Embryonic facial prominence (tissue), 1 donor: ENCODE results near the gene CTXND1.

Experiments
- DNase-seq: peaks from one replicate; pipeline ENCODE4 v3.0.0-alpha.2; 2016; ENCODE audit errors: extremely low spot score

CTXND1 gene

DNA sequence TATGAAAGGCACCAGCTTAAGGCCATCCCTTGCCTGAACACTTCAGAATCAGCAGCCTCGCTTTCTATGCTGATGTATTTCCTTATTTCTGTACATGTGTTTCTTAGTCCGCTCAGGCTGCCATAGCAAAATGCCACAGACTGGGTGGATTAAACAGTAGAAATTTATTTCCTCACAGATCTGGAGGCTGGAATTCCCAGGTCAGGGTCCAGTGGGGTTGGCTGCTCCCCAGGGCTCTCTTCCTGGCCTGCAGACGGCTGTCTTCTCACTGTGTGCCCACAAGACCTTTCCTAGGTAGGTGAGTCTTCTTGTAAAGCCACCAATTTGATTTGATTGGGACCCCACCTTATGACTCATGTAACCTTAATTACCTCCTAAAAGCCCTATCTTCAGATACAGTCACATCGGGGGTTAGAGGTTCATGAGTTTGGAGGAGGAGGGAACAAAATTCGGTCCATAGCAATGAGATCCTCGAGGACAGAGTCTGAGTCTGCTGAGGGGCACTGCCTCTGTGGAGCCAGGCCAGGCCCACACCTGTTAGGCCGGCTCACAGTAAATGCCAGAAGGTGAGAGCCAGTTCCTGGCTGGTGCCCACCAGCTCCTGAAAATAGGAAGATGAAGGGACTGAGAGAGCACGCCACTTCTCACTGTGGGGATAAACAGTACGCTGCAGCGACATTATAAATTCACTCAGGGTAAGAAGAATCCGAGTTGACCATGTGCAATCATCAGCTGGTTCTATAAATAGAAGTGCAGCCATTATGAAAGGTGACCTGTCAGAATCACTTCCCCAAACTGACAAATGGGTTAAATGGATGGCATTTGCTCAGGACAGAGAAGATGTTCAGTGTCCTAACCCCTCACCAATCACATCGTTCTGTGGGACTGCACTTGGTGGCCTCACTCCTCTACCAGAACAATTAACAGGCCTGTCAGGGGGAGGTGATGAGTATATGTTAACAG, 41.1 kb downstream of the CTXND1 start:
- DNase-seq = no peak

DNA sequence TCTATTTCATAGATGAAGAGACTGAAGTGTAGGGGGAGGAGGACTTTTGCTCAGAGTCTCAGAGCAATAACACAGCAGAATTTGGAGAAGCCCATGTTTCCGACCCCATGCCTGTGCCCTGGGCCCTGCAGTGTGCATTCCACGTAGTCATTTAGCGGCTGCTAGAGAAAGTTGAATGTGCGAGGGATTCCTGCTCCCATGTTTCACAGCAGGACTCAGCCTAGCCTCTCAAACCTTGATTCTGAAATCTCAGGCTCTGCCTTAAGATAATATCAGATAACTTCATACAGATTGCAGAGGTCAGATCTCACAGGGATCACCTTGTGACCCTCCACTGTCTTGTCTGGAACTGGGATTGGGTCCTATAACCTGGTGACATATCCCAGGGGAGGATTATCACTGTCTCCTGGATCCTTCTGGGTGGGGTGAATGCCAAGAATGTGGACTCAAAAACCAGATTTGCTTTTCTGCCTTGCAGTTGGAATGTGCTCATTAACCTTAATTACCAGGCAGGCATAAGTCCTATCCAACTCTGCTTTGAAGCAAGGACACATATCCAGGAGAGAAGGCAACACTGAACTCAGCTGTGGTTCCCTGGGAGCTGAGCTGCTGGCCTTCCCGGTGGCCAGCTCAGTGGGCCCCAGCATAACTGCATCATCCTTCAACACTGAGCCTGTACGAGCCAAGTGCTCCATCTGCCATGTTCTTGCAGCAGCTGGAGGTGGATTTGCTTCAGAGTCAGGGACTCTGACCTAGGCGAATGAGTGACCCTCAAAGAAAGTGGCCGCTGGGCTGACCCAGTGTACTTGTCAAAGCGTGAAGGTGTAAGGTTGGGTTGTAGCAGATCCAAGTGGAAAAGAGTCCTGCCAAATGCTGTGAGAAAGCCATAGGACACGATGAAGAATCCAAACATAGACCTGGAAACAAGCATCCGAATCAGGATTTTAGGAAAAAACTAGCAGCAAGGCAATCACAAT, 43.0 kb downstream of the CTXND1 start:
- no peak for DNase-seq

DNA sequence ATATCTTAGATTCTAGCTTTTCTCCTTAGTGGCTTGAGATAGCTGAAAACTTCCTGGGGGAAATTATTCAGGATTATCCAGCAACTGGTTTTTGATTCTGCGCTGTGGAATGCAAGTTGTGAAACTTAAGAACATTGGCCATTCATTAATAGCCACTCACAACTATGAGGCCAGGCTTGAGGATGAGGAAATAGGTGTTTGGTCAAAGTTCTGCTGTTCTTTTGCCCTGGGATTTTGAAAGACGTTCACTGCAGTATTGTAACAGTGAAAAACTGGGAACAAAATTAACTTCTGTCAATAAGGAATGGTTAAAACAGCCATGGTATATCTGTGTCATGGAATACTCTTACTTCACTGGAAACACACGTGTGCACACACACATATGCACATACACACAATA, 44.1 kb downstream of the CTXND1 start:
- no peak for DNase-seq

DNA sequence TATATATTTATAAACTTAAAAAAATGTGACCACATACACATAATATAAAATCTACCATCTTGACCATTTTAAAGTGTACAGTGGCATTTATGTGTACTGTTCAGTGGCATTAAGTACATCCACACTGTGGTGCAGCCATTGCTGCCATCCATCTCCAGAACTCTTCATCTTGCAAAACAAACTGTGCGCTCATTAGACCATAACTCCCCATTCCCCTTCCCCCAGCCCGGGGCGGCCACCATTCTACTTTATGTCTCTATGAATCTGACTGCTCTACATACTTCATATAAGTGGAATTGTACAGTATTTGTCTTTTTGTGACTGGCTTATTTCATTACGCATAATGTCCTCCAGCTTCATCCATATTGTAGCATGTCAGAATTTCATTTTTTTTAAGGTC, 47.8 kb downstream of the CTXND1 start:
- no peak for DNase-seq

DNA sequence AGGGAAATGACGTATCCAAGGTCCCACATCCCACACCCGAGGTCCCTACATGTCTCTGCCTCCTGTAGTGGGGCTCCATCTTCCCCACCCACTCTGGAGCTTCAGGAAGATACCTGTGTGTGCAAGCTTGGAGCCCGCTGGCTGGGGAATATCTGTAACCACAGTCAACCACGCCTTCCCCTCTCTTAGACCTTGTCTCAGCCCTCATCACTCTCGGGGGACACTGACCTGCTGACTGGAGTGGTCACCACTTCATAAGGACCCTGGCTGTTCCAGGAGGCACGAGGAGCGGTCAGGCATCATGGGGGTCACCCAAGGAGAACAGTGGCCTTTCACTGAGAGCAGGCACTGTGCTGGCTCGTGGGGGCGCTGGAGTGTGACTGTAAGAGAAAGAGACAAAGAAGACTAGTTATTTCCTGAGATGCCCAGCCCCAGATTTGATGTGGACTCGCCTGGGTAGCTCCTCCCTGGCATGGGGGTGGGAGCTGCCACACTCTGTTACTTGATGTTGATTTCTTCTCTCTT, 48.6 kb downstream of the CTXND1 start:
- no peak for DNase-seq

DNA sequence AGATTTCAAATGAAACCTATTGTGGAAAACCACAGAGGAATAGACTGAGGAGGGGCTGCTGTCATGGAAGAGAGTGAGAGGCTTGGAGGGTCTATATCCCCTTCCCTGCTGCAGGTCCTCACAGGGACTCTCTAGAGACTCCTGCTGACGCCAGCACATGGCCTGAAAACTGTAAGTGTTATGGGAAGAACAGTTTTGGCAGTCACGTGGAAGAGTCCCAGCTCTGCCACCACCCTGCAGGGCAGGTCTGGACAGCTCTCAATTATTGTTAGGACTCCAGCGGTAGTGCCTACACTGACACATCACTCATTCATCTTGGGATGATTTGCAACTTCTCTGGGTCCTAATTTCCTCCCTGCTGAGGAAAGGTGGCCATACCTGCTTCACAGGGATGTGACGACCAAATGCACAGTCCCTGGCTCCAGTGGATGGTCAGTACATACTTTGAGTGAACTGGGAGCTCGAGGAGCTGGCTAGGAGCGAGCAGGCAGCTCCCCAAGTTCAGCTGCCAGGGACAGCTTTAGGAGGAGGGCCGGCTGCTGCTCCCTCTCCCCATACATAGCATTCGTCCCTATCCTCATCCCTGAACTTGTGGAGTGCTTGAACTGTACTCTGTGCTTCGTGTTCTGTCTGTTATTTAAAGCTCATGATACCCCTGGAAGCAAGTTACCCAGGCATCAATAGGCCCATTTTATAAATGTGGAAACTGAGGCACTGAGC, 49.2 kb downstream of the CTXND1 start:
- DNase-seq = no peak

DNA sequence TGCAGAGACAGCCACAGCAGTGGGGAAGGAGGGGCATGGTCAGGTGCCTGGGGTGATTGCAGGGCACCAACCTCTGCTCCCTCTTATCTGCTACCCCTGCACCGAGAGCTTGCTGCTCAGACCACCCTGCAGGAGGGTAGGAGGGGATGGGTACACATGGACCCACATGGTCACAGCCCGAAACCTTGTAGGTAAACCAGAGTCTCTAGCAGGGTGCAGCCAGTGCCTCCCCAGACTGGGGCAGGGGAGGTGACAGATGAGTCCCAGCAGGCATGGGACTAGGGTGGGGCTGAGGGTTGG, 50.0 kb downstream of the CTXND1 start:
- DNase-seq = no peak

DNA sequence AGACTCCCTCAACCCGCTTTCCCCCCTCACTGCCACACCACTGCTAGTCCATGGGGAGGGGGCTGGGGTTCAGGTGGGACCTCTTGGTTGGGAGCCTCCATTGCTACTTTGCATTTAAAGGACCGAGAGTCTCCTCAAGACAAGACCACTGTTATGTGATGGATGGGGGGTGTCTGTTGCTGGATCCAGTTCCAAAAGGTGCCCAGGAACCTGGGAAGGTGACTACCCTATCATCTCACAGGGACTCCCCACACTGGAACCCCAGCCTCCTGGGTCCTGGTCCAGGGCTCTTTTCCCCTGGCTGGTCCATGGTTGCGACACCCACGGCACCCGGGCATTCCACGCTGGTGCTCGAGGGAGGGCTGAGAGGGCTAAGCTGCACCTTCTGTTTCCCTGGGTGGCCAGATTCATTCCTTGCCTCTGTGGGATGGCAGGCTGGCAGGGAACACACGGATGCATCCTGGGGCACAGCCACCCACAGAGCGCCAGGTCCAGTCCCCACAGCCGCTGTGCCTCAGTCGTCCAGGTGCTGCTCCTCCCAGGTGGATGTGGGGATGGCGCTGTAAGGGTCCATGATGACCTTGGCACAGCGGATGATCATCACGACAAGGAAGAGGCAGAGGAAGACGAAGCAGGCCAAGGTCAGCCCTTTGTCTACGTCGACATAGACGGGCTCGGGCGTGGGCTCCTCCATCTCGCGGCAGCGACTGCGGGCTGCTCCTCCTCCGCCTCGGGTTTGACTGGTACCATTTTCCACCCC, 50.6 kb downstream of the CTXND1 start:
- DNase-seq = no peak

DNA sequence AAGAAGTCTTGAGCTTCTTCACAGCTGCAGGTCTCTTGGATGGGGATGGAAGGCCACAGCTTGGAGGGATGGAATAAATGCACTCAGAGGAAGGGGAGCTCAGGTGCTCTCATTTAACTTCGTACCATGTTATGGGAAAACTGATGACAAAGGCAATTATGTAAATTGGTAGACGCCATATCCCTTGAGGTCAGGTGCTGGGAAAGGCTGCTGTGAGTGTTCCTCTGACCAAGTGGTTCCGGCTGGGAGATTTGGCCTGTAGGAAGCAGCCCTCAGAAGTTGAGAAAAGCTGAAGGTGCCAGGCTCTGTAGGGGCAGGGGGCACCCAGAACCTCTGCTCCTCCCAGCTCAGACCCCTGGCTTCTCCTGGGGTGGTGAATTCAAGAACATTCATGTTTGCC, 52.1 kb downstream of the CTXND1 start:
- DNase-seq = no peak

DNA sequence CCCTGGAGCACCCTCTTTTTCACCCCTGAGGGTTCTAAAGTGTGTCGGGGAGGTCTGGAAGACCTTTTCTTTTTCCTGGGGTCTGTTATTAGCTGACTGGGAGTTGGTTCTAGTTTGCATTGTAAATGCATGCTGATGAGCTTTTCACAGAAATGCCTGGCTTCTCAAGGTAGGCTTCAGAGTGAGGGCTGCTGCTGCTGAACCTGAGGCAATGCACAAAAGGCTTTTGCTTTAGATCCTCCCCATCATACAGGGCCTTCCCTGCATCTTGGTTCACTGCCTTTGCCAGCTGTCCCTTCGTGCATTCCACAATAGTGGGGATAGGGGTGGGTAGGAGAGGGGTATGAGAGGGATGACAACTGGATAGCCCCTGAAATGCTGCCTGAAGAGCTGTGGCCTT, 52.6 kb downstream of the CTXND1 start:
- no peak for DNase-seq

DNA sequence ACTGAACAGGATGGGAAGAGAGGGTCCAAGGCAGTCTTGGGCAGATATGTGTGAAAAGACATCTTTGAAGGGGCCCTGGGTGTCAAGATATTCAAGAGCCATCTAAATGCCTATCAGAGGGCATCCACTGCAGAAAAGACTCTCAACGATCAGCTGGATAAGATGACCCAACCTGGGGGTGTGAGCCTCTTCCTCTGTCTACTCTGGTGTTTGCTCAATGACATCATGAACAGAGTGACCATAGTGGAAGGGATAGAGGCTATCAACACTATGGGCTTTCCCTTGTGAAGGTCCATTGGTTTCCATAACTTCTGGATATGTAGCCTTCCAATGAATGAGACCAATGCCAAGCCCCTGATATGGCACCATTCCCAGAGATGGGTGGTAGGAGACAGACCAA, 57.1 kb downstream of the CTXND1 start:
- DNase-seq = no peak

DNA sequence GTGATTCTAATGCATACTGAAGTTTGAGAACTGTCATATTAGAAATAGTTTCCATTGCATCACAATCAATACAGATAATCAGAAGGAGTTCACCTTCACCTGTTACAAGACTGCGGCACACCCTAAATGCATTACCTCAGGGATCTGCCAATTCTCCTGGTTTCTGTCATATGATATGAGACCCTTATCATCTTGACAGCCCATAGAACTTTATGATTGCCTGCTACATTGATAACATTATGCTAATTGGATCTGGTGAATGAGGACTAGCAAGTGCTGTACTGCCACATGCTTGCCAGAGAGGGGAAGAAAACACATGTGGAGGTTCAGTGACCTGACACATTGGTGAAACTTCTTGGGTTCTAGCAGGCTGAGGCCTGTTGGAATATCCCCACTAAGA, 57.8 kb downstream of the CTXND1 start:
- no peak for DNase-seq

DNA sequence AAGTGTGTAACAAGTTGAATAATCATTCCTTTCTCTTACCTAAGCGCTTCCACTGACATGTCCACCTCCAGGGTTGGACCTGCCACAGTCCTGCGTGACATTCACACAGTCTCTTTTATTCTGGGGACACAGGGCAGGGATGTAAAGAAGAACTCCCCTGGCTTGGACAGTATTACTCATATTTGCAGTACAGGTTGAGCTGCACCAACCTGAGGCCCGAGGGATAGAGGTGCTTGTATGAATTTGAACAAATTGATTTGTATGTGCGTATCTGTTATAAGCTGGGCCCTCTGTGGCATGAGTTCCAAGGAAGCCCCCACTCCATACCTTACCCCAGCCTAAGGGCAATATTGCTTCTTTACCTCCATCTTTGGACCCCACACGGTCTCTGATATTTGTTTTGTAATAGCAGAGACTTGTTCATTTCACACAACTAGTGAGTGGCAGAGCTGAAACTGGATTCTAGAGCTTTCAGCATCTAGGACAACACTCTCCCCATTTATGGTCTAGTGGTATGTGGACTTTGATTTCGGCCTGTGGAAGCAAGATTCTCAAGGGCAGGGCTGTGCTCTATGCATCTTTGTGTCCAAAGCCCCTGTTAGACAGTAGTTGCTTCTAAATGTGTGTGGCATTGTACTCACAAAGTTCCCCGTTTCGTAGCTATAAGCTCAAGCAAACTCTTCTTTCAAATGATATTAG, 60.0 kb downstream of the CTXND1 start:
- no peak for DNase-seq

DNA sequence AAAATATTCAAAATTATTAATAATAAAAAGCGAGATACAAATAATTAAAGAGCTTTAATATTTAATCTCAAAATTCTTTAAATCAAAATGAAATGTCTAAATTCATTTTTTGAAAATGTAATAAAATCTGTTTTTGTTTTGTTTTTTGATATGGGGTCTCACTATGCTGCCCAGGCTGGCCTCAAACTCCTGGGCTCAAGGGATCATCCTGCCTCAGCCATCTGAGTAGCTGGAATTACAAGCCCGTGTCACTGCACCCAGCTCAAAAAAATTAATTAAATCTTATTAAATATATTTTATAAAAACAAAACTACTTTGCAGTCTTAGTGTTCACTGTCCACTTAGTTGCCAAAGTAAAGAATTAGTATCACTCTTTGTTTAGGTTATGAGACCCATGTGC, 60.8 kb downstream of the CTXND1 start:
- DNase-seq = no peak

DNA sequence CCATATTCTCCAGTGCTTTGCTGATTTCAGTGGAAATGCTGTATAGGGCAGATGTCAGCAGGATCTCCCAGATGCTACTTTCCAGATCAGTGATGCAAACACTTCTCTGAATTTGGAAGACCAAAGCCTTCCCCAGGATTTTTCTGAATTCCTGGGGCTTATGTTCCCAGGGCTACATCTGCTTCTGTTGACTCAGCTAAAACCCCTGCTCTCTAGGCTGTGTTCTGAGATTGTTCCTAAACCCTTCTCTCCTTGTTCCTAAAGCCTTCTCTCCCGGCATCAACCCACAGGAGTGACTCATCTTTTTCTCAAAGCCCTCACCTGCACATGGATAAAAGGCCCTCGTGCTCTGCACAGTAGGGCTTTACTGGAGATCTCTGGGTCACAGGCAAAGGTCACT, 63.8 kb downstream of the CTXND1 start:
- DNase-seq = no peak

DNA sequence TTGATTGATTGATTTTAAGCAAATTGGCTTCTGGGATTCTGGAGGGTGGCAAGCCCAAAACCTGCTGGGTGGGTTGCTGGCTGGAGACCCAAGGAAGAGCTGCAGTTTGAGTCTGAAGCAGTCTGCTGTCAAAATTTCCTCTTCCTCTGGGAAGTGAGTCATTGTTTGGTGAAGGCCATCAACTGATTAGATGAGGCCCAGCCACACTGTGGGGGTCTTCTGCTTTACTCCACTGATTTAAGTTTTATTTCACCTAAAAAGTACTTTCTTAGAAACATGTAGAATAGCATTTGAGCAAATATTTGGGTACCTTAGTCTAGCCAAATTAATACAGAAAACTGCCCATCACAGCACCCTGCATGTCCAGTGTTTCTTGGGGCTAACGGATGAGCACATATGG, 65.4 kb downstream of the CTXND1 start:
- DNase-seq = no peak

DNA sequence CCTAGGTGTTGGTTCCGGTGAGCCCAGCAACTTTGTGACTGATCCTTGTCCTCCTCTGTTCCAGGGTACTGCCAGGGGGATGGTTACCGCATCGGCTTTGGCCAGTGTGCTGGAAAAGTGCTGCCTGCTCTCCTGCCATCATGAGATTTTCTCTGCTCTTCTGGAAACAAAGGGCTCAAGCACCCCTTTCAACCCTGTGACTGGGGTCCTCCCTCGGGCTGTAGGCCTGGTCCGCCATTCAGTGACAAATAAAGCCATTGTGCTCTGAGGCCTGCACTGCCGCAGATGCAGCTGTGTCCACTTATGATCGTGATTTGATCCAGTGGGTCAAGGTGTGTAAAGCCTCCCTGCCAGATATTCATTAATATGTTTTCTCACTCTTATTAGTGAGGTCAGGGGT, 65.9 kb downstream of the CTXND1 start:
- DNase-seq = no peak

DNA sequence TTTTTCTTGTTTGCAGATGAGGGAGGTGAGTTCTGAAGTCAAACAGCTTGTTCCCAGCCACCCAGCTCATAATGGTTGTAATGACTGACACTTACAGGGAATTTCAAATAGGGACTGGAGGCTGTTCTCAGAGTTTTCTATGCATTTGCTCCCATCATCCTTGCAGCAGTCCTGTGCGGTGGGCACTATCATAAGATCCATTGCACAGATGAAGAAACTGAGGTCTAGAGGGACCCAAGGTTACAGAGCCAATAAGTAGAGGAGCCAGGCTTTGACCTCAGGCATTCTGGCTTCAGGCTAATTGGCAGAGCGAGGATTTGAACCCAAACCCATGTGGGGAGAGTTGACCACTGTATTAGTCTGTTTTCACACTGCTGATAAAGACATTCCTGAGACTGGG, 66.9 kb downstream of the CTXND1 start:
- DNase-seq = no peak

DNA sequence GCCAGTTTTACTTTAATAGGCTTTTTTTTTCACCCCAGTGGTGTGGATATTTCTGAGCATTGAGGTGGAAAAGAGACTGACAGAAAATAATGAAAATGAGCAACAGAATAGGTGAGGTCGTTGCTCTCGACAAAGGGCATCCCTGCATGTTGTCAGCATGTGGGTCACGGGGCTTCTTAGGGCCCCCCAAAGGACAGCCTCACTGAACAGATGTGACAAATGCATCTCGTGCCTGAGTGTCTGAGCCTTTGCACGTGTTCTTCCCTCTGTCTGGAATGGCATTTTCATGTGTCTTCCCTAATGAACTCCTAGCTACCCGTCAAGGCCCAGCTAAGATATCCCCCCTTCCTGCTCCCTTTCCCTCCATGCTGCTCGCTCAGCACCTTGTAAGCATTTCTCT, 67.5 kb downstream of the CTXND1 start:
- no peak for DNase-seq

DNA sequence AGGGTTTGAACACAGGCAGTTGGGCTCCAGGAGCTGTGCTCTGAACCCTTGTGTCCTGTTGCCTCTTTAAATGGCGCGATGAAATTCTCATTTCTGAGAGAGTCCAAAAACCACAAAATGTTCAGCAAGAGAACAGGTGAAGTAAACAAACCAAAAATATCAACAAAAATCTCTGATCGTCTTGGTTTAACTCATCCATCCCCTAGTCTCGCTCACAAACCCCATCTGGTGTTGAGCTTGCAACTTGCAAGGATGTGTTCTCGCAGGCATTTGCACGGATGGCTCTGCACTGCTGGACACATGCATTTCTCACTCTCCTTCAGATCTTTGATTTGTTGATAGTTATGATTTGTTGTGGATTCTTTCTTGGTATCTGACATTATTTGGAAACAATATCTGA, 68.1 kb downstream of the CTXND1 start:
- no peak for DNase-seq

DNA sequence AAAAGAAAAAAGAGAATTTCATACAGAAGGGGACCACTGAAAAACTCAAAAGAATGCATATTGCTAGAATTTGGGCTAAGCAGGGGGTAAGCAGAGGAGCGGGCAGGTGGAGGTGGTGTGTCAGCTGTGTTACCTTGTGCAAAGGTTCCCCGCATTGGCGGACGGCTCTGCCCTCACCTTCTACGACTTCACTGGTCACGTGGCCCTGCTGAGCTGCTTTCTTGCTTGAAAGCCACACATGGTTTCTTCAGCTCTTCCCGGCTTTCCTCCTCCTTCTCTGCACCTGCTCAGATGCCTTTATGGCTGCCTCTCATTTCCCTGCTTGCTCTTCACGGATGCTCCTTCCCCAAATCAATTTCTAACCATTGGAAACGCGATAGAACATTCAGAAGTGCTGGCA, 68.7 kb downstream of the CTXND1 start:
- no peak for DNase-seq
